NCI-H748 (cell line): Measurements from ENCODE around the gene ASCL3.
"Not testable (repeated sequence)": the region's sequence is repeated elsewhere in the genome, so short reads cannot be mapped to it uniquely, and the experiment has no call there.

Experiments used
- DNase-seq: peaks from one replicate; lab custom pipeline; 2025; ENCODE audit not compliant: unreplicated experiment; lab: John Stamatoyannopoulos, UW

The ASCL3 gene

DNA sequence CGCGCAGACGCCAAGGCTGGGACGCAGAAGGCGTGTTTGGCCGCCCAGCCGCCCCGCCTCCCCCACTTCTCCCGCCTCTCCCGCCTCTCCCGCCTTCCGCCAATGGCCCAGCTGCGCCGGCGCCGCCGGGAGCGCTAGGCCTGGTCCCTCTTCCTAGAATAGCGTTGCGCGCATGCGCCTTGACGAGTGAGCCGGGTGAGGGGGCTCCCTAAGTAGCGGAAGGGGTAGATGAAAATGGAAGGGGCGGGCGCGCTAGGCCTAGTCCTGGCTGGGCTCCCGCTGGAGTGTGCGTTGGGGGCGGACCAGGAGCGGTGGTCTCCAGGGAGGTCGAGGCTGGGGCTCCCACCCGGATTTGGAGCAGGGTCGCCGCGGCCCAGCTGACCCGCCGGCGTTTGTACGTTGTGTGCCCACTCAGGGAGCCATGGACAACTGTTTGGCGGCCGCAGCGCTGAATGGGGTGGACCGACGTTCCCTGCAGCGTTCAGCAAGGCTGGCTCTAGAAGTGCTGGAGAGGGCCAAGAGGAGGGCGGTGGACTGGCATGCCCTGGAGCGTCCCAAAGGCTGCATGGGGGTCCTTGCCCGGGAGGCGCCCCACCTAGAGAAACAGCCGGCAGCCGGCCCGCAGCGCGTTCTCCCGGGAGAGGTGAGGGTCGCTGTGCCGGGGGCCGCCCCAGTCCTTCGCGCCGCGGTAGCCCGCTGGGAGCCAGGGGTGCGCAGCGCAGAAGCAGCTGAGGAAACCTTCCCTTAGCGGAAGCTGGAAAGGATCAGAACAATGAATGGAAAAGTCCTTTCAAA is 31.6 kb downstream of the ASCL3 start, which contains the start of gene AKIP1:
Gene AKIP1, plus strand, starts transcription at position 161 of the 795 bp plus-strand sequence. Its CDS starts 261 bp downstream, at position 422.
- DNase-seq = peak; percentile 99

- no peak for DNase-seq
Measured at GRCh38 chr11:8910649-8911026, 32.2 kb downstream of the ASCL3 start.

DNA sequence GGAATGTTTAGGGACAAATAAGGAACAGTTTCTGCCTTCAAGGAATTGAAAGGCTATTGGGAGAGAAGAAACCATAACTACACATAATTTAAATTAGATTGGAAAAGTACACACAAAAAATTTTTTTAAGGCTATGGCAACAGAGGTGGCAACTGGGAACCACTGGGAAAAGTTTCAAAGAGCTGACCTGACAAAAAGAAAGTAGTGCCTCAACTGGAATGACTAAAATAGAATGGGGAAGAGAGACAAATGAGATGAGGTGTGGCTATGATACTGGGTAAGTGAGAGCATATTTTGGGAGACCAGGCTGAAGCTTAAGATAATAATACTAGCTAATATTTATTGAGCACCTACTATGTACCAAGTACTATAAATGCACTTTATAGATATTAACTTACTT is 34.7 kb downstream of the ASCL3 start:
- DNase-seq = no peak

GRCh38 chr11:8907116-8907515 is 35.7 kb downstream of the ASCL3 start:
- DNase-seq = no peak

DNA sequence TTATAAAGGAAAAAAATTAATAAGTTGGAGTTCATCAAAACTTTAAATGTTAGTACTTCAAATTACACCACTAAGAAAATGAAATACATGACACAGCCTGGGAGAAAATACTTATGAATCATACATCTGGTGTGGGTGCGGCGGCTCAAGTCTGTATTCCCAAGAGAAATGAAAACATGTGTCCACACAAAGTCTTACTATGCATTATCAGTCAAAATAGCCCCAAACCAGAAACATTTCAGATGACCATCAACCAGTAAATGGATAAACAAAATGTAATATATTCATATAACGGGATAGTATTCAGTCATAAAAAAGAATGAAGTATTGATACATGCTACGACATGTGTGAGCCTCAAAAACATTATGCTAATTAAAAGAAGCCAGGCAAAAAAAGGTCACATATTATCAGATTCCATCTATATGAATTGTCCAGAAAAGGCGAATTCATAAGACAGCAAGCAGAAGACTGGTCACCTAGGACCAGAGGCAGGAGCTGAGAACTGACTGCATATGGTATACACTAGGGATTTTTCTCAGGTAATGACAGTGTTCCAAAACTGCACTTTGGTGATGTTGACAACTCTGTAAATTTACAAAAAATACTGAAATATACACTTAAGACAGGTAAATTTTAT is 37.2 kb downstream of the ASCL3 start:
- DNase-seq = no peak

- DNase-seq = no peak
Measured at GRCh38 chr11:8899119-8899753, 43.6 kb downstream of the ASCL3 start.

- DNase-seq = not testable (repeated sequence)
Measured at GRCh38 chr11:8891185-8891584, 51.6 kb downstream of the ASCL3 start.
